GM18519 (cell line): Measurements from ENCODE around the gene CIBAR2.
"Not testable (repeated sequence)": the region's sequence is repeated elsewhere in the genome, so short reads cannot be mapped to it uniquely, and the experiment has no call there.

ENCODE experiments used
- ATAC-seq: cut with Tn5 transposase; IDR thresholded peaks from one replicate; pipeline ENCODE4 v1.9.1; 2021; ENCODE audit warnings: mild to moderate bottlenecking, moderate library complexity; ENCODE audit not compliant: unreplicated experiment, low FRiP score

CIBAR2 gene

DNA sequence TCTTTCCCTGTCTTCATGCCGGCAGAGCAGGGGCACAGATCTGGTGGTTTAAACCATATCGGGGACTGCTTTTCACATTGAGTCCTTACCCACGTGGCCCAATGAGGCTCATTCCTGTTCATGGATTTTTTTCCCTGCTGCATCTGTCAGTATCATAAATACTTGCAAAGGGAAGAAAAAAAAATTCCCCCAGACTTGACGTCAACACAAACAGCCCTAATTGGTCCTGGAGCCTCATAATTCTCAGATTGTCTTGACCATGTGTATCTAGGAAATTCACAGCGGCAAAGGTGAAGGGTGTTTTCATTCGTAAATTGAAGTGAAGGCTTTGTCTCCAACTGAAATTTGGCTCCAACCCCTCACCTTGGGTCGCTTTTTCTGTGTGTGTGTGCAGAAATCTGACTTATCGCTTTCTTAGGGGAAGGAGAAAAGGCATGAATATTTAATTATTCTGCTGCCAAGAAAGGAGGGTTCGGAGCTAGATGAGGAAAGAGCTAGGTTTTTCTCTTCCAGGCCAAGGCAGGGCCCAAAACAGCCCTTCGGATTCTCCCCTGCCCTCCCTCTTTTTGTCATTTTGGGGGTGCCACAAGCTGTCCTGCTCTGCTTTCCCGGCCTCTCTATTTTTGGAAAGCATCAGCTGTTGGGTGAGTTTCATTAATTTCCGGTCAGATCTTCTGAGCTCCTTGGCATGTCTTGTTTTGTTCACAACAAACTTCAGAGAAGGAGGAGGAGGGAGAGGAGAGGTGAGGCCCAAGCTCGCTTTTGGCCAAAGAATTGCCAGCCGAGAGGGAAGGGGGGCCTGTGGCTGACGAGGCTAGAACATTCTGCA is 17.8 kb upstream of the CIBAR2 start:
- ATAC-seq: no peak

DNA sequence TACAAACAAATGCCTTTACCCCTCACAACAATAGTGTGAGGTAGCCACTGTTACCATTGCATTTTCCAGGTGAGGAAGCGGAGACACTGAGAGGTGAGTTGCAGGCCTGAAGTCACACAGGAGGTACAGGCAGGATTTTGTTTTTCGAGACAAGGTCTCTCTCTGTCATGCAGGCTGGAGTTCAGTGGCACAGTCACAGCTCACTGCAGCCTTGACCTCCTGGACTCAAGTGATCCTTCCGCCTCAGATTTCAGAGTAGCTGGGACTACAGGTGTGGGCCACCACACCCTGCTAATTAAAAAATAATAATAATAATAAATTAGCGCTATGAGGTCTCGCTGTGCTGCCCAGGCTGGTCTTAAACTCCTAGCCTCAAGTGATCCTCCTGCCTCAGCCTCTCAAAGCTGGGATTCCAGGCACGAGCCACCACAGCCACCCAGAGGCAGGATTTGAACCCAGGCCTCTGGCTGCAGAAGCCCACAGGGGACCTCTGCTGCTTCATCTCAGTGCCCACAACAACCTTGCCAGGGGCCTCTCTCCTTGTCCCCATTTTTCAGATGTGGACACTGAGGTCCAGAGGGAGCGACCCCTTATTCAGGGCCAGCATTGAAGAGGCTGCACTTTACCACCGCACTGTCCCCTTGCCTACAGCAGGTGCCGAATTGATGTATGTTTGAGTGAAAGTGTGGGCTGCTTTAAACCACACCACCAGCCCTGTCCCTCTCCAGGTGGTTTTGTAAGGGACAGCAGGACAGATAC is 16.0 kb upstream of the CIBAR2 start:
- no peak for ATAC-seq

- no peak for ATAC-seq
These were observed 15.1 kb upstream of the CIBAR2 start for GRCh38 chr16:85127379-85127723.

- ATAC-seq: no peak
These were observed 14.6 kb upstream of the CIBAR2 start for GRCh38 chr16:85126705-85127378.

- ATAC-seq: no peak
These were observed 14.1 kb upstream of the CIBAR2 start for GRCh38 chr16:85126394-85126704.

DNA sequence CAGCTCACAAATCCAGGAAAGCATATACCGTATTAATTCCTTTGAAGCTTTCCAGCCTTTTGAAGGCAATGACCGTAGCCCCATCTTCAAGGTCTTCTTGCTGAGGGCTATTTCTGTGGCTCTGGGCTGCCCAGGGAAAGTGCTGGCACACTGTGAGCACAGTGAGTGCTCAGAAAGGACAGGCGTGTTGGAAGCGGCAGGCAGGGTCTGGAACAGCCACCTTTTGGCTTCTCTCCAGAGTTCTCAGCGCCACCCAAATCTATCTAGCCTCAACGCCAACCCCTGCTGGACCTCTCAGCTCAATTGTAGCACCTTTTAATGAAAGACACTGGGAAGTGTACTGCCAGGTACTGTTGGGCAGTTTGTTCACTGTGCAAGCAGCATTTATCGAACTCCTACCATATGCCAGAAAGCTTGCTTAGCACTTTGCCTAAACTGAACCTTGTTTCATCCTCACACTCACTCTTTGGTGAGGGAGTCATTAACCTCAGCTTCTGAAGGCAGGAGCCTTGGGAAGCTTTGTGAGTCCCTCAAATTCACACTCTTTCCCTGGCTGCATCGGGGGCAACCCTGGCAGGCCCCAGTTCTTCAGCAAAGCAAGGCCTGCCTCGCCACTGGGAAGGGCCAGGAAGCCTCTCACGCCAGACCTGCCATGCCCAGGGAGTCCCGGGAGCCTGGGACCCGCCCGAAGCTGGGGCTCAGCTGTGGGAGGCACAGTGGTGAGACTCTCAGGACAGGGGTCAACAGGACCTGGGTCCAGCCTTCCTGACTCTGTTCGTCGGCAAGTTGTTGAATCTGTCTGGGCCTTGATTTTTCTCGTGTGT is 13.5 kb upstream of the CIBAR2 start:
- no peak for ATAC-seq

- ATAC-seq: no peak
These were observed 12.5 kb upstream of the CIBAR2 start for GRCh38 chr16:85124636-85125346.

DNA sequence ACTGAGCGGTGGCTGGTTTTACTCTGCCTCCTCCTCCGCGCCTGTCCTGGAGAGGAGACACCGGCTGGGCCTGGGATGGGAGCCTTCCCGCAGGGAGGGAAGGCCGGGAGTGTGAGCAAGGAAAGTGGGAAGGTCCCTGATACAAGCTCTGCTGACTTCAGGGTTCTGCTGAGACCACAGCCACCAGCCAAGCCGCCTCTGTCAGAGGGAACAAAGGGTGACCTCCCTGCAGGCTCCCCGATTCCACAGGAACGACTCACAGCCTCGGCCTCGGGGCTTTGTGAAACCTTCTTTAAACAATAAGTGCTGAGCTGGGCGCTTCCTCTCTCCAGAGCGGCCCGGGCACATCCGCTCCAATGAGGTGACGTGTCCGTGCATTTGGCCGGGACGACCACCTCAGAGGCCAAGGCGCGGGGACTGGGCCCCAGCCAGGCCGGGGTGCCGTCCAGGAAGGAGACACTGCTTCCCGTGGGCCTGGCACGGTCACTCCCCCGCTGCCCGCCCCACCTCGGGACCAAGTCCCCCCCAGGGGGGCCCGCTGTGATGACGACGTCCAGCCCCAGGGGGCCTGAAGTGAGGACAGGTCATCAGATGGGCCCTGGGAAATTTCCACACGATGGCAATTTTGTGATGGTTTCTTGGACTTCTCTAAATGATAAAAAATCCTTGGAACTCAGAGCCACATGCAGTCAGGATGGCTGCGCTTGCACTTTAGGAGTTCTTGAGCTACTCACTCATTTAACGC is 11.8 kb upstream of the CIBAR2 start:
- no peak for ATAC-seq

DNA sequence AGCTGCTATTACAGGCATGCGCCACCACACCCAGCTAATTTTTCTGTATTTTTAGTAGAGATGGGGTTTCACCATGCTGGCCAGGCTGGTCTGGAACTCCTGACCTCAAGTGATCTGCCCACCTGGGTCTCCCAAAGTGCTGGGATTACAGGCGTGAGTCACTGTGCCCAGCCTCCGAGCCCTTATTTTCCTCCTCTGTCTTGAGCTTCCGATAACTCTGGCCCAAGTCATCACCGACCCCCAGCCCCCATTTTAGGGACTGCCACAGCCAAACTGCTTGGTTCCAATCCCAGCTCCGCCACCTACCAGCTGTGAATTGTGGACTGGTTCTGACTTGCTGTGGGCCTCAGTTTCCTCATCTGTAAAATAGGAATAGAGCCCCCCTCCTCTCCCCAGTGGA is 11.2 kb upstream of the CIBAR2 start:
- not testable (repeated sequence) for ATAC-seq

GRCh38 chr16:85120006-85120340 is 7.7 kb upstream of the CIBAR2 start:
- ATAC-seq: no peak

DNA sequence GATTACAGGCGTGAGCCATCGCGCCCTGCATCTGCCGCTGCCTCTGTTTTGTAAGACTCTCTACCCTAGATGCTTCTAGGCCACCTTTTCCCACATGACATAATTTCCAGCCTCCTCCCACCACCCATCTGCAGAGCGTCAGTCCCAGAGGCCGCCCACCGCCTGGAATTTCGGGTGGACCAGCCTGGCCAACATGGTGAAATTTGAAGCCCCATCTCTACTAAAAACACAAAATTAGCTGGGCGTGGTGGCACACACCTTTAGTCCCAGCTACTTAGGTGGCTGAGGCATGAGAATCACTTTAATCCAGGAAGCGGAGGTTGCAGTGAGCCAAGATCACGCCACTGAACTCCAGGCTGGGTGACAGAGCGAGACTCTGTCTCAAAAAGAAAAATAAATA is 5.1 kb upstream of the CIBAR2 start:
- no peak for ATAC-seq

- ATAC-seq: no peak
These were observed 2.8 kb upstream of the CIBAR2 start for GRCh38 chr16:85114909-85115567.

DNA sequence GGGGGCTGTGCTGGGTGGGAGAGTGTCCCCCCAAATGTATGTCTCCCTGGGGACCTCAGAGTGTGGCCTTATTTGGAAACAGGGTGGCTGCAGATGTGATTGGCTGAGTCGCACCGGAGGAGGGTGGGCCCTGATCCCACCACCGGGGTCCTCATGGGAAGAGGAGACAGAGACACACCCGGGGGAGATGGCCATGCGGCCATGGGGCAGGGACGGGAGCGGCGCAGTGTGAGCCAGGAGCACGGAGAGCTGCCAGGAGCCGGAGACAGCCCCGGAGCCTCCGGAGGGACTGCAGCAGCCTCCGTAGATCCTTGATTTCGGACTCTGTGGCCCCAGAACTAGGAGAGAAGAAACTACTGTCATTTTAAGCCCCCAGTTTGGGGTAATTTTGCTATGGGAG is 1.6 kb upstream of the CIBAR2 start:
- ATAC-seq: no peak

DNA sequence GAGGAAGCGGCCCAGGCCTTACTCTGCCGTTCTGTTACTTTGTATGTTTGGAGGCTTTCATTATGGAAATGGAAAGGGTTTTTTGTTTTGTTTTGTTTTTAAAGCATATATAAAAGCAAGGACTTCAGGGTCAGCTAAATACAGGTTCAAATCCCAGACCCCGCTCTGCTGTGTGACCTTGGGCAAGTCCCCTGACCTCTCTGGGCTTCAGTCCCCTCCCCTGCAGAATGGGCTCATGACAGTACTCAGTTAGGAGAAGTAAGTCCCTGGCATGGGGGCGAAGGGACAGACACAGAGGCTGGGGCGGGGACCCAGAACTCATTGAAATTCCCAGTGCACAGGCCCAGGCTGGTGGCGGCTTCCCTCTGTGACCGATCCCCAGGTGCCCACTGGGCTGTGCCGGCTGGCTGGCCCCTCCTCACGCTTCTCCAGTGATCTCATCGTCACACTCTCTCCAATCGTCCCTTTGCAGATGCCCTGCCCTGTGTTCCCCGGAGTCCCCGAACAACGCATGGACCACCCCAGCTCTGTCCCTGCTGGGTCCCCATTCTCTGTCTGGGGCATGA is 979 bp upstream of the CIBAR2 start:
- no peak for ATAC-seq

GRCh38 chr16:85111184-85111583 is 1.1 kb downstream of the CIBAR2 start:
- no peak for ATAC-seq

- ATAC-seq: no peak
These were observed 2.2 kb downstream of the CIBAR2 start for GRCh38 chr16:85110105-85110504.

GRCh38 chr16:85107532-85107931 is 4.7 kb downstream of the CIBAR2 start:
- no peak for ATAC-seq

- no peak for ATAC-seq
These were observed 5.2 kb downstream of the CIBAR2 start for GRCh38 chr16:85107083-85107482.

DNA sequence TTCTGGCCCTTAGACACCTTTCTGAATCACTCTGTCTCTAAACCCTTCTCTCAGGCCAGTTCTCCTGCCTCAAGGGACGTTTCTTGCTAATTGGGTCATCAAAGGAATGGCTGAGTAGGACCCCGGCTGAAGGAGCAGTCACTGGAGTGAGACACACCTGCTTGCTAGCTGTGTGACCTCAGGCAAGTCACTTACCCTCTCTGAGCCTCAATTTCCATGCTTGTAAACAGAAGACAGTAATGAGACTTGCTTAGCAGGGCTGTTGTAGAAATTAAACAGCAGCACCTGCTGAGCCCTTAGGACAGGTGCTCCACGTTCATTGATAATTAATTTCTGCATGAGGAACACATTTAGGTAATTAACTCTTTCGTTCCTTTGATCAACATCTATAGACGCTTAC is 6.8 kb downstream of the CIBAR2 start:
- ATAC-seq: no peak
